Metanephros (tissue), 1 donor: ENCODE results near the gene NDUFS4. TPM values are rescaled to one million over a fixed set of nuclear protein-coding genes. Genes with fewer than 3 reads are reported as not detected.

Experiments used
- total RNA-seq: library from RNA; depleted of rRNA; stranded (reverse); fragments of >200 nt; gene quantifications from one replicate; pipeline ENCODE4 v1.2.3, GENCODE V29; 2014

The NDUFS4 gene
- 108 TPM for total RNA-seq

GRCh38 chr5:53560506-53561191, at the start of gene NDUFS4:
Gene NDUFS4, plus strand, starts transcription at chr5:53560639. Its CDS starts 24 bp downstream, at chr5:53560663.

Other genes starting within 250 kb of the NDUFS4 start
- gene FST, start 80.0 kb upstream of the NDUFS4 start, total RNA-seq, result 15.9 TPM